Activated CD4-positive, CD25-positive, alpha-beta regulatory T cell treated with anti-CD3 and anti-CD28 coated beads, Interleukin-2, amount 50 U/mL, for 24 hours (primary cell): ENCODE data around the gene LILRB3.
A peak's percentile ranks its signal among the peaks of the same experiment; 100 is the strongest.
"Not testable (repeated sequence)": the region's sequence is repeated elsewhere in the genome, so short reads cannot be mapped to it uniquely, and the experiment has no call there.

ENCODE experiments used
- ATAC-seq, 2 donors: fragments of 150-1000 bp; cut with Tn5 transposase; one replicate each; pipeline ENCODE4 v1.10.0; 2021; ENCODE audit warnings: mild to moderate bottlenecking in 1 of 2, moderate library complexity in 1 of 2

LILRB3 gene

DNA sequence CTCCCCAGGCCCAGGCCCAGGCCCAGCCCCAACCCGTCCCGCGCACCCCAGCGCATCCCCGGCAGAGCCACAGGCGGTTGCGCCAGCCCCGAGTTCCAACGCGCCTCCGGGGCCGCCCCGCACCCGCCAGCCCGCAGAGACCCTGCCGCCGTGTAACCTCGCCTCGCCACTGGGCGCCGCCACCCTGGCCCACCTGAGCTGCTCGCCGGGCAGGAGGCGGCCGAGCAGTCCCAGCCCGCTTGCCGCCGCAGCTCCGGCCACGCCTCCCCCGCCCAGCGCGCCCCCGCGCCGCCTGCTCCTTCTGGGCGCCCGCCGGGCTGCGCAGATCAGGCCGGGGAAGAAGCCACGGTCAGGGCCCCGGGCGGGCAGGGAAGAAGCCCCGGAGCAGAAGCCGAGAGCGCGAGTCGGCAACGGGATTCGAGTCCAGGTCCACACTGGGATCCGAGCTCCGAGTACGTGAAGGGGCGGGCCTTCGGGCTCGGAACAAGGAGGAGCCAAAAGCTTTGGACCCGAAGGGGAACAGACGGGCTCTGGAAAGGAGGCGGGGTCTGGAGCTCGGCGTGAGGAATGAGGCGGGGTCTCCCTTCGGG lies 33.6 kb downstream of the LILRB3 start, which contains the start of gene MBOAT7:
TSS of gene MBOAT7 (minus strand) at position 436 of the 590 bp plus-strand sequence. CDS start 1,072 bp downstream, outside the sequence.
- peak; percentile 3 to 41 for ATAC-seq

DNA sequence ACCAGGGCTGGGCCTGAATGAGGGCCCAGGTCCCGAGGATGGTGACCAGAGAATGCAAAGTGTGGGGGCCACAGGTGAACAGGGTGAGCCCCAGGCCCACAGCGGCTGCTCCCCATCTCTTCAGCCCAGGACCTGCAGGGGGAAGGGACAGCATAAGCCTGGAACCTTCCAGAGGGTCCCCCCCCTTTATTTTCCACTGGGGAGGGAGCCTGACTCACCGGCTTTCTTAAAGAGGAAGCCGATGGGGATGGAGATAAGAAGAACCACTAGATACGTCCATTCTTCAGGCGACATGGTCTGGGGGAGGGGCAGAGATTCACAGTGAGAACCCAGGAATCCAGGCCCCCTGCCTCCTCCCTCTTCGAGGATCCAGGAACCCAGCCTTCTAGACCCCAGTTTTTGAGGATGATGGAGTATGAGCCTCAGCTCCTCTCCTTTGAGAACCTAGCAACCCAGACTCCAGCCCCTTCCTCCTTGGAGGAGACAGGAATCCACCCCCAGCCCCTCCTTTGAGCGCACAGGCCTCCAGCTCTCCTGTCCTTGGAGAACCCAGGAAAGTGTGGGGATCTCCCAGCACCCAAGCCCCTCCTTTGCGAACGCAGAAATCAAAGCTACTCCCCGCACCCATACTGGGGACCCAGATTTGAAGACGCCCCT lies 34.5 kb downstream of the LILRB3 start:
- no peak for ATAC-seq

DNA sequence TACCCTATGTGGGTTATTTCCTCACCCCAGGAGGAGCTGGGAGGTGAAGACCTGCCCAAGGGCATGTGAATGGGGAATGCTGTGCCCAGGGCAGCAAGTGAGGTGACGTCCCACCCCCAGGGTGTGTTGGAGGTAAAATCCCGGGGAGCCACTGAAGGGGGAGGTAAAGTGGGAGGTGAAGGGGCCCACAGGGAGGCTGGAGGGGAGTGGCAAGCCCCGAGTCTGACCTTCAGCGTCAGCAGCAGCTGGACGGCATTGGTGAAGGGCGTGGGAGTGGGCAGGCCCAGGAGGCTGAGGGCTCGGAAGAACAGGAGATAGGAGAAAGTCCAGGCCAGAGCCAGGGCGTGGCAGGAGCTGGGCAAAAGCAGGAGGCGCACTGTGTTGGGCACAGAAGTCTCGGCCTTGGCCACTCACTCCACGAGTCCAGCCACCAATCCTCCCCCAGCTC lies 35.8 kb downstream of the LILRB3 start:
- no peak for ATAC-seq

DNA sequence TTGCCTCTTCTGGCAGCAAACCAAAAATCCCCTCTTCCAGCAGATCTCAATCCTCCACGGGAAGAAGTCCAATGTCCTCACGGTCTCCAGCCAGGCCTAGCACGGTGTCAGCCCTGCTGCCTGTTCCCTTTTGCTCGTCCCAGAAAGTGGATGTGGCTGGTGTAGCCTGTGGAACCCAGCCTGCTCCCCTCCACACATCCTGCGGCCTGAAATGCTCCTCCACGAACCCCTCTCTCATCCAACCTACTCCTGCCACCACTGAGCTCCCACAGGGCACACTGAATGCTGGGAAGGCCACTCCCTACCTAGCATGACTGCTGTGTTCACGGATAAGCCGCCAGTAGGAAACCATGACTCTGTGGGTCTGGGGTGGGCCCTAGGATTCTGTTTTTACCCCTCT lies 36.5 kb downstream of the LILRB3 start:
- no peak for ATAC-seq

DNA sequence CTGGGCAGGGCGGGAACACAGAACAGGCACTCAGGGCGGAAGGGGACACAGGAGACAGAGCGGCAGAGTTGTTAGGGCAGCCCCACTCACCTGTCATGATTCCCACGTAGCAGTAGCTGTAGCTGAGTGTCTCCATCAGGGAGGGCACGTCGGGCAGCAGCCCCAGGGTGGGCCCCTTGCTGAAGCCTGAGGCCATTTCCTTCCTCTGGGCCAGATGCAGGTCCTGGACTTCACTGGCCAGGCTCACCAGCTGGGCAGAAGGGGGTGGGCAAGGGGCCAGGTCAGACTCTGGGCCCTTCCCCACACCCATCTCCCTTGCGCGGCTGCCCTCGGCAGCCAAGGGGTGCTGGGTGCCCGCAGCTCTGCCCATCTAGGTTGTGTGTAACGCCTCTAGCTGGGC lies 39.4 kb downstream of the LILRB3 start:
- no peak for ATAC-seq

DNA sequence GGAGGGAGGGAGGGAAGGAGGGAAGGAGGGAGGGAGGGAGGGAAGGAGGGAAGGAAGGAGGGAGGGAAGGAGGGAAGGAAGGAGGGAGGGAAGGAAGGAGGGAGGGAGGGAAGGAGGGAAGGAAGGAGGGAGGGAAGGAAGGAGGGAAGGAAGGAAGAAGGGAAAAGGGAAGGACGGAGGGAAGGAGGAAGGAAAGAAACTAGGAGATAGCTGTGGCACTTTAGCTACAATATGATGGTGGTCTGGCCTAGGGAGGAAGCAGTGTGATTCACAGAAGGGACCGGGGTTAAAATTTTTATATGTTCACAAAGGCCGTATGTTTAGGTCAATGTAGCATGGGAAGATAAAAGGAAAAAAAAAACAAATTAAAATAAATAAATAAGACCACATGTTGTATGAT lies 40.9 kb downstream of the LILRB3 start:
- ATAC-seq, result not testable (repeated sequence)

DNA sequence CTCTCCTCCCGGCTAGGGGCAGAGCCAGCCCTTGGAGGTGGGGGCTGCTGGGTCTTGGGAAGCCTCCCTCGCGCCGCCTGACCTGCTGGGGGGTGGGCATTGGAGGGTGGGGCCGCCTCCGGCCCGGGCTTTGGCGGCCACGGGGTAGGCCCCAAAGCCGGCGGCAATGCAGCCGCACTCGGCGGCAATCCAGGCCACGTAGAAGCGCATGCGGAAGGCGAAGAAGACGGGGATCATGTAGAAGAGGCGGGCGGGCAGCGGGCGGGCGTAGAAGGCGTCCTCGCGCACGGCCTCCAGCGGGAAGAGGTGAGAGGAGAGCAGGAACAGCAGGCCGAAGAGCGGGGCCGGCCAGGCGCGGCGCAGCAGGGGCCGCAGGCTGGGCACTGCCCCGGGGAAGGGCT lies 42.1 kb downstream of the LILRB3 start:
- no peak for ATAC-seq

DNA sequence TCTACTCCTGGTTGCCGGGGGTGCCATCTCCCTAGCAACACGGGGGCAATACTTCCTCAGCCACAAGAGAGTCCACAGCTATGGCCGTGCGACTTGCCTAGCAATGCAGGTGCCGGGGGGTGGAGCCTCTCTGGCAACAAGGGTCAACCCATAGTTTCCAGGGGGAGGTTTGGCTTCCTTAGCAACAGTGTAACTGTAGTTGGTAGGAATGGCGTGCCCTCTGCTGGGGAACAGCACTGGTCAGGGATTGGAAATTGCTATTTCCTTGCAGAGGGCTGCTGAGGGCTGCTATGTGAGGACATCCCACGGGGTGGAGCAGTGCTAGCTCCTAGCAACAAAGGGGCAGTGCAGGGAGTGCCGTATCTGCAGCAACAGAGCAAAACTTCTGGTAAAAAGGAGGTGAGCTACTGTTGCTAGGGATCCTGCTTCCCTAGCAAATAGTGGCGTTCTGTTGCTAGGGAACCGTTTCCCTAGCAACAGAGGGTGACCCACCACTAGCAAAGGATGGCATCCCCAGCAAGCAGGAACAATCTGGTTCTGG lies 42.8 kb downstream of the LILRB3 start:
- no peak for ATAC-seq

DNA sequence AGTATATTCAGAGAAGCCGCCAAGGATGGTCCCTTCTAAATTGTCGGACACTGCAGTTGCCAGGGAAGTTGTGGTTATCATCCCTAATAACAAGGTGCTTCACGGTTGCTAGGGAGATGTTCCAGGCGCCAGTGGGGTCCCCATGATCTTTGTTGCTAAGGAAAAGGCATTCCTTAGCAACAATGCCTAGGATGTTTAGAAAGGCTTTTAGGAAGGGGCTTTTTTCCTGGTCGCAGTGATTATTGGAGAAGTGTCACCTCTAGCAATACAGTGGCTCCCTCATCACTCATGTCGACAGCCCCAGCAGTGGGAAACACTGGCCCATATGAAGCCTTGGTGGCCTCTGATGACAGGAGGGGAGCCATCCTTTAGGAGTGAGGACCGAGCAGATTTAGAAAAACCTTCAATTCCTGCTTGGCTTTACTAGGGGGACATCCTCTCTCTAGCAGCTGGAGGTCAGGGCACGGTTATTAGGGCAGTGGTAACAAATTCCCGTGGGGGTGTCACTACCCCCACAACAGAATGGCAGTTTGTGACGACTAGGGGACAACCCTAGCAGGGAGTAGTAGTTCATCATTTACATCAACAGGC lies 43.5 kb downstream of the LILRB3 start:
- ATAC-seq, result no peak

DNA sequence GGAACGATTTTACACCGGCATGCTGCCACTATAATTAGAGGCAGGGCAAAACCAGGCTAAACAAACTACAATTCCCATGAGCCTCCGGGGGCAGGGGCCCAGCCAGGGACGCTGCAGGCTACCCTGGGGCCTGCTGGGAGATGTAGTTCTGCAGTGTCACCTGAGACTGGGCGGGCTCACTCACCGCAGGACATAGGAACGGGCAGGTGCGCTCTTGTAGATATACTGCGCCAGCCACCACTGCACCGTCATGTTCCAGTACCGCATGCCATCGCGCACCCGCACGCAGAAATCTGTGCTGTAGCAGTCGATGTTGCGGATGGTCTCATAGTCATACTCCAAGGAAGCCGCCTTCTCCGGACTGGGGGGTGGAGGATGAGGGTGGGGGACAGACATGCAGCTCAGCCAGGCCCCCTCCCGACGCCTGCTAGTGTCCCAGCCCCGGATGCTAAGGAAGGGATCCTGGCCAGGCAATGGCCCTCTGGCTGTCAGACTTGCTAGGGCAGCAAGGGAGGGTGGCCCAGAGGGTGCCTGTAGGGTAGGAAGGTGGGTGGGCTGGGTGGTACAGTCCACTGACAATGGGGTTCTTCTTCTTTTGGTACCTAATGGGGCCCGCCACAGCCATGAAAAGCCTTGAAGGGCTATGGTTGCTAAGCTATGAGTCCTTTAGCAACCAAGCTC lies 44.1 kb downstream of the LILRB3 start:
- ATAC-seq, result peak; percentile 87 to 92

DNA sequence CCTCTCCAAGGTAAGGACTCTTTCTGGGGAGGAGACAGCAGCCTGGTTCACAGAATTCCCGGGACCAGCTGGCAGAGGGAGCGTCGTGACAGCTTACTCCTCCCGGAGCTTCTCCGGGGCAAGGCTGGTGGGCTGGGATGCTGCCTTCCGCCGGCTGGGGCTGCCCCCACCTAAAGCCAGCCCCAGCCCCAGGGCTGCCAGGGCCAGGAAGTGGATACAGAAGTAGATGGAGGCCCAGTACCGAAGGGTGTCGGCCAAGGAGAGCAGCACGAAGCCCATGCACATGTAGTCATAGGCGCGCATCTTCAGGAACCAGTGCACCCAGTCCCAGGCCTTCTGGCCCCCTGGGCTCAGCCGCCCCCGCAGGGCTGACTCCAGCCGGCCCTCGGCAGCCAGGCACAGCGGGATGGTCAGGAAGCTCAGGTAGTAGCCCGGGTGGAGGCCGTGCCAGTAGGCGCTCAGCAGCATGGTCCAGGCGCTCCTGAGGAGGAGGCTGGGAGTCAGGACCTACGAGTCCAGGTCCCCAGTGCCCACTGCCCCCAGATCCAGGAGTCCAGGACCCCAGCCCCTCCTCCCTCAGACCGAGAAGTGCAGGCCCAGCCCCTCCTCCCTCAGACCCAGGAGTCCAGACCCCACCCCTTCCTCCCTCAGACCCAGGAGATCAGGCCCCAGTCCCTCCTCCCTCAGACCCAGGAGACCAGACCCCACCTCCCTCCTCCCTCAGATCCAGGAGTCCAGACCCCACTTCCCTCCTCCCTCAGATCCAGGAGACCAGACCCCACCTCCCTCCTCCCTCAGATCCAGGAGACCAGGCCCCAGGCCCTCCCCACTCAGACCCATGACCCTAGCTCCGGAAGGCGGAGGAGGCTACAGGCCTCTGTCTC lies 48.6 kb downstream of the LILRB3 start:
- no peak for ATAC-seq

DNA sequence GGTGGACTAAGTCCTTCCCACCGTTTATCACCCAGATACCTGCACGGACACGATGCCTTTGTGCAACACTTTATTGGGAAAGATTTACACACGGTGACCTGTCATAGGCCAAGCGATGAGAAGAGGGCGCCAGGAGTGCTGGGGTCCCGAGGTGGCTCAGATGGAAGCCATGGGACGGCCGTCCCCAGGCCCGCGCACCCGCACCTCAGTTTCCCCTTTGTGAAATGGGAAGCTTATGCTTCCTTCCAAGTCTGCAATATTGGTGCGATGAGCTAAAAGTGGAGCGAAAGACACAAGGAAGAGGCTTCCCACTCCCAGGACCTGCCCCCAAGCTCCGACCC lies 49.5 kb downstream of the LILRB3 start:
- no peak for ATAC-seq

DNA sequence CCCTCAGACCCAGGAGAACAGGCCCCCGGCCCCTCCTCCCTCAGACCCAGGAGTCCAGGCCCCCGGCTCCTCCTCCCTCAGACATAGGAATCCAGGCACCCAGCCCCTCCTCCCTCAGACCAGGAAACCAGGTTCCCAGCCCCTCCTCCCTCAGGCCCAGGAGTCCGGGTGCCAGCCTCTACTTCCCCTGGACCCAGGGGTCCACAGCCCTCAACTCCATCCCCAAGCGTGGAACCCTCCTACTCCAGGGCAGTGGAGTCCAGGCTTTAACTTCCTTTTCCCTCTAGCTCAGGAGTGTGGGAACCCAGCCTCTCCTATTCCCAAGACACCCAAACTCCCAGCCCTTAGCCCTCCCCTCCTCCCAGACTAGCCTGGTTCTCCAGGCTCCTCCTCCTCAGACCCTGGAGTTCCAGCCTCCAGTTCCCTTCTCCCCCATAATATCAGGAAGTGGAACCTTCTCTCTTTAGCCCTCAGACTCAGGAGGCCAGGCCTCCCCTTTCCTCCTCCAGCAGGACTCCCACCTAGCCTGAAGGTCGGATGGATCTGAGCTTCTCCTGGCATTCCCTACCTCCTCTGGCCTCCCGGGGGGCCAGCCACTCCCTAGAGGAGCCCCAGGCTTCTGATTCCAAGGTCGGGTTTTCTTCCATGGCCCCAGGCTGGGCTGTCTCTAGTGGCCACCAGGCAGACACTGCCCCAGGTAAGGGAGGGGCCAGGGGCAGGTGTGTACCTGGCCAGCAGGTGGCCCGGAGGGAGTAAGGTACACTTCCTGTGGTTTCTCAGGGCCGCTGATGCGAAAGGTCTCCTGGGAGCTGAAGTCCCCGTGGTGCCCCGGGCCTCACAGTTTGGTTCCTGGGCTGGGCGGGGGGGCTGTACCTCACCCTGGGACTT lies 50.1 kb downstream of the LILRB3 start, which contains the start of gene TMC4:
TSS of gene TMC4 (minus strand) at position 690 of the 888 bp plus-strand sequence. CDS start at position 647, 43 bp downstream.
- ATAC-seq, result peak in 1 of 2 donors; percentile 32

DNA sequence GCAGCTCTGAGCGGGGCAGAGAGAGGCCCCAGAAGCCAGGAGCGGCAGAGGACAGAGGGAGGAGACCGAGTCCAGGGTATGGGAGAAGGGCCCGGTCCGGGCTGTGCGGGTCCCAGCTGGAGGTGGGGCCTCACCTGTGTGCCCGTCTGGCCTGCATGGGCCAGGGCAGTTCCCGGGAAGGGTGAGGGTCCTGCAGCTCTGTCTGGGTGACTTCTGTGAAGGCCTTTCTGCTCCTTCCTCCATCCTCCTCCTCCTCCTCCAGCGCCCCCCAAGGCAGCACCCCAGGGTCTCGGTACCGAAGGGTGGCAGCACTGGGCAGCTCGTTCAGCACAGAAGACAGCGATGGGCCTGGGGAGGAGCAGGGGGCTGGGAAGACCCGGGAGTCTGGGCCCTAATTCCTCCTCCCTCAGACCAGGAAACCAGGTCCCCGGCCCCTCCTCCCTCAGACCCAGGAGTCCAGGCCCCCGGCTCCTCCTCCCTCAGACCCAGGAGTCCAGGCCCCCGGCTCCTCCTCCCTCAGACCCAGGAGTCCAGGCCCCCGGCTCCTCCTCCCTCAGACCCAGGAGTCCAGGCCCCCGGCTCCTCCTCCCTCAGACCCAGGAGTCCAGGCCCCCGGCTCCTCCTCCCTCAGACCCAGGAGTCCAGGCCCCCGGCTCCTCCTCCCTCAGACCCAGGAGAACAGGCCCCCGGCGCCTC lies 50.9 kb downstream of the LILRB3 start:
- not testable (repeated sequence) for ATAC-seq

DNA sequence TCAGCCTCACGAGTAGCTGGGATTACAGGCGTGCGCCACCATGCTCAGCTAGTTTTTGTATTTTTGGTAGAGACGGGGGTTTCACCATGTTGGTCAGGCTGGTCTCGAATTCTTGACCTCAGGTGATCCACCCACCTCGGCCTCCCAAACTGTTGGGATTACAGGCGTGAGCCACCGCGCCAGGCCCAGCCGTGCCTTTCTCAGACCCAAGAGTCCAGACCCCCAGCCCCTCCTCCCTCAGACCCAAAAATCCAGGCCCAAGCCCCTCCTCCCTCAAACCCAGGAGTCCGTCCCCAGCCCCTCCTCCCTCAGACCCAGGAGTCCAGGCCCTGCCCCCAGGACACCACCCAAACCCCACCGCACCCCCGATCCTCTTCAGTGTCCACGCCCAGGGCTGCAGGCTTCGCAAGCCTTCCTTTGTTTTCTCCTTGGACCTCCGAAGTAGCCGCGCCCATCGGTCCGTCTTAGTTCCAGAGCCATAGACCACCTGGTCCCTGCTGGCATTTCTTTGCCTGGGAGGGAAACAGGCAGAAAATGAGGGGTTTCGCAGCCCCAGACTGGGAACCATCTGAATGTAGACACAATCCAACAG lies 53.6 kb downstream of the LILRB3 start:
- ATAC-seq, result no peak

DNA sequence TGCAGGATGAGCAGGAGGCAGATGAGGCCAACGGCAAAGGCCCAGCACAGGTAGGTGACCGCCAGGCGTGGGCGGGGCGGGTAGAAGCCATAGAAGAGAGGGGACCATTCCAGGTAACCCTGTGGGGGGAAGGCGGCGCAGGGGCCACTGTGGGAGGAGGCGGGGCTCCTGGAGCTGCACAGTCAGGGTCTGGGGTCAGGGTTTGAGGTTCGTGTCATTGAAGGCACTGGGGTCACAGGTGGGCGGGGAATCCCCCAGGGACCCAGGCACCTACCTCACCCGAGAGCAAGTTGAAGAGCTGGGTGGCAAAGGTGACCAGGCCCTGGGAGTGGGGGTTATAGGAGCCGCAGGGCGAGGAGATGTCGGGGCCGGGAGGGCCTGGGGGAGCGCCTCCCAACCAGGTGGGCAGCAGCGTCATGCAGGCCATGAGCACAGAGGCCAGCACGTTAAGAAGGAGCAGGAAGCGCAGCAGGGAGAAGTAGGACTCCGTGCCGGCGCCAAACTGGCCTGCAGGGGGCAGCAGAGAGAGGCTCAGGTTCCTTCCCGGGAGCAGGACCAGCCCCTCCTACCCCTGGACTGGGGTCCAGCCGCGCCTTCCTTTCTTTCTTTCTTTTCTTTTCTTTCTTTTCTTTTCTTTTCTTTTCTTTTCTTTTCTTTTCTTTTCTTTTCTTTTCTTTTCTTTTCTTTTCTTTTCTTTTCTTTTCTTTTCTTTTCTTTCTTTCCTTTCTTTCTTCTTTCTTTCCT lies 54.5 kb downstream of the LILRB3 start:
- peak; percentile 89 to 90 for ATAC-seq
